Fibroblast of lung (primary cell): Measurements from ENCODE around the gene KLHL21. TPM values are rescaled to one million over a fixed set of nuclear protein-coding genes. Genes with fewer than 3 reads are reported as not detected.
A peak's percentile ranks its signal among the peaks of the same experiment; 100 is the strongest.

Experiments used
- DNase-seq, 2 donors: peaks; one replicate each; pipeline versions ENCODE4 v3.0.0 to v3.0.0-alpha.2; 2010; ENCODE audit warnings: low read depth in 2 of 2
- H2AFZ ChIP-seq: 2 replicates; pipeline ENCODE4 v1.5.1; 2012; ENCODE audit warnings: low read length, control low read depth, inconsistent platforms
- H3K27ac ChIP-seq: 2 replicates; pipeline ENCODE4 v1.5.1; 2011; ENCODE audit warnings: low read length, control low read depth; ENCODE audit not compliant: insufficient read depth
- H3K27me3 ChIP-seq: 2 replicates; pipeline ENCODE4 v1.5.1; 2011; ENCODE audit warnings: mild to moderate bottlenecking, low read length; ENCODE audit not compliant: control insufficient read depth, insufficient read depth
- H3K36me3 ChIP-seq: 2 replicates; pipeline ENCODE4 v1.5.1; 2011; ENCODE audit warnings: low read length; ENCODE audit not compliant: control insufficient read depth, insufficient read depth
- H3K4me1 ChIP-seq: 2 replicates; pipeline ENCODE4 v1.5.1; 2011; ENCODE audit warnings: low read length; ENCODE audit not compliant: control insufficient read depth, insufficient read depth; ENCODE audit errors: extremely low read depth
- H3K4me2 ChIP-seq: 2 replicates; pipeline ENCODE4 v1.5.1; 2011; ENCODE audit warnings: low read length, control low read depth; ENCODE audit not compliant: insufficient read depth; ENCODE audit errors: extremely low read depth
- H3K4me3 ChIP-seq, 4 experiments: fragments of 200-600 bp in 1 of 4; sonication (generic) in 1 of 4; replicated peaks in 1 of 4; 2 replicates each; pipeline ENCODE4 v1.5.1; 2011 to 2016; ENCODE audit warnings: low read length in 4 of 4, low read depth in 3 of 4, mild to moderate bottlenecking in 3 of 4, control low read depth in 2 of 4, inconsistent platforms in 1 of 4, mixed read lengths in 1 of 4; ENCODE audit not compliant: insufficient read depth in 1 of 4; ENCODE audit errors: control extremely low read depth in 1 of 4
- H3K79me2 ChIP-seq: 2 replicates; pipeline ENCODE4 v1.5.1; 2012; ENCODE audit warnings: mild to moderate bottlenecking, low read length, inconsistent platforms; ENCODE audit not compliant: control insufficient read depth, insufficient read depth
- H3K9ac ChIP-seq: 2 replicates; pipeline ENCODE4 v1.5.1; 2011; ENCODE audit warnings: mild to moderate bottlenecking, low read length, control low read depth; ENCODE audit not compliant: insufficient read depth
- H3K9me3 ChIP-seq: 2 replicates; pipeline ENCODE4 v1.5.1; 2012; ENCODE audit warnings: low read depth, low read length; ENCODE audit not compliant: control insufficient read depth, insufficient read depth
- H4K20me1 ChIP-seq: 2 replicates; pipeline ENCODE4 v1.5.1; 2011; ENCODE audit warnings: low read length; ENCODE audit not compliant: control insufficient read depth, insufficient read depth; ENCODE audit errors: extremely low read depth
- EZH2 ChIP-seq: IDR thresholded peaks from 2 replicates; pipeline ENCODE4 v1.5.1; 2012; ENCODE audit warnings: low read length, control low read depth, mild to moderate bottlenecking; ENCODE audit errors: missing control alignments
- polyA plus RNA-seq, 2 donors: library from polyadenylated mRNA; depleted of rRNA in 1 of 2; stranded (reverse) in 1 of 2; unstranded in 1 of 2; fragments of >200 nt; gene quantifications; 2 replicates each; pipeline ENCODE4 v1.2.1, GENCODE V29; 2011 to 2012; ENCODE audit warnings: missing spikeins in 1 of 2
- total RNA-seq: library from RNA; depleted of rRNA; stranded (reverse); fragments of >200 nt; gene quantifications from 2 replicates; pipeline ENCODE4 v1.2.1, GENCODE V29; 2014
- TF ChIP-seq, protein P1 (sequence below), 2 donors: IDR thresholded peaks in 1 of 2; conservative IDR thresholded peaks in 1 of 2; 1 replicate in 1 of 2; 2 replicates in 1 of 2; pipeline ENCODE4 v1.5.1; 2011 to 2012; ENCODE audit warnings: low read length in 2 of 2, control low read depth in 1 of 2, inconsistent platforms in 1 of 2, low read depth in 1 of 2, mild to moderate bottlenecking in 1 of 2

KLHL21 gene
- total and polyA plus RNA-seq, 2 donors (not counting 1 experiment from before 2014, with no cell fraction given) = 11.7 to 44.9 TPM

DNA sequence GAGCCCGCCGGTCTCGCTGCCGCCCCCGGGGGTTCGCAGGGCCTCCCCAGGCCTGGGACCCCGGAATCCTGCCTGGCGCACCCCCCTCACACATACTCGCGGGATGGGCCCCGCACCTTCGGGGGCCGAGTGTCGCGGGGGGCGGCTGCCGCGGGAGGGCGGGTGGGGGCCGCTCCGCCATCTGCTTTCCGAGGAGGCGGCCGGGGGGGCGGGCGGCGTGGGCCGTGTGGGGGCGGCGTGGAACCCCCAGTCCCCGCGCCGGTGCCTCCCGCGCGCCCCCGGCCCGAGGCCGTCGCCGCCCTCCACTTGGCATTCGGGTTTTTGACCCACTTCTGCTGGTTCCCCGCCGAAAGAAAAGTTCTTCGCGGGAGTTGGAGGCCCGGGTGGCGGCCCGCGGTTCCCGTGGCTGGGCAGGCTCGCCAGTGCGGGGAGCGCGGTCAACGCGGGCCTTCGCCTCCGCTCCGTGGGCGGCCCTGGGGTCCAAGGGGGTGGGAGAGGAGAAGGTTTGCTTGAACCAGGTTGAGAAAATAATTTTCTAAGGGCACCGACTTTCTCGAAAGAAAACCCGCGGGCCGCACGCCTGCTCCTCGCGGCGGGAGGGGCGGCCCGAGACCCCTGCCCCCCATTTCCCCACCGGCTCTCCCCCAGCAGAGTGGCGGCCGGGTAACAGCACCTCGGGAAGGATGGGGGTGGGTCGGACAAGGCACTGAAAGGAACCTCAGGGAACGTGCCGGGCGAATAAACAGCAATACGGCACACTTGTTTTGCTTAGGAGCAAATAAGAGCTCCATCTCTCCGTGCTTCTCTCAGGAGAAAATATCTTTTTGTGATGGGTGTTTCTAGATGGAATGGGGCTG, 12.5 kb upstream of the KLHL21 start:
- Histone ChIP-seq H3K4me2 (peak overlapping the region; percentile 89), H3K27ac (peak overlapping the region; percentile 10), H3K27me3 (no peaks in the 10 kb centered on the region), H3K4me1 (peaks cover 3% of the 10 kb centered on the region), H4K20me1 (no peaks in the 10 kb centered on the region), H3K79me2 (peaks cover 45% of the 10 kb centered on the region), H3K9me3 (no peaks in the 10 kb centered on the region), H3K9ac (peak overlapping the region; percentile 65), H2AFZ (no peak overlapping the region), H3K4me3 (peak overlapping the region; percentile 53 to 78 (median 66)), H3K36me3 (peaks cover 2% of the 10 kb centered on the region)
- DNase-seq = no peak
- TF ChIP-seq, protein P1, sequence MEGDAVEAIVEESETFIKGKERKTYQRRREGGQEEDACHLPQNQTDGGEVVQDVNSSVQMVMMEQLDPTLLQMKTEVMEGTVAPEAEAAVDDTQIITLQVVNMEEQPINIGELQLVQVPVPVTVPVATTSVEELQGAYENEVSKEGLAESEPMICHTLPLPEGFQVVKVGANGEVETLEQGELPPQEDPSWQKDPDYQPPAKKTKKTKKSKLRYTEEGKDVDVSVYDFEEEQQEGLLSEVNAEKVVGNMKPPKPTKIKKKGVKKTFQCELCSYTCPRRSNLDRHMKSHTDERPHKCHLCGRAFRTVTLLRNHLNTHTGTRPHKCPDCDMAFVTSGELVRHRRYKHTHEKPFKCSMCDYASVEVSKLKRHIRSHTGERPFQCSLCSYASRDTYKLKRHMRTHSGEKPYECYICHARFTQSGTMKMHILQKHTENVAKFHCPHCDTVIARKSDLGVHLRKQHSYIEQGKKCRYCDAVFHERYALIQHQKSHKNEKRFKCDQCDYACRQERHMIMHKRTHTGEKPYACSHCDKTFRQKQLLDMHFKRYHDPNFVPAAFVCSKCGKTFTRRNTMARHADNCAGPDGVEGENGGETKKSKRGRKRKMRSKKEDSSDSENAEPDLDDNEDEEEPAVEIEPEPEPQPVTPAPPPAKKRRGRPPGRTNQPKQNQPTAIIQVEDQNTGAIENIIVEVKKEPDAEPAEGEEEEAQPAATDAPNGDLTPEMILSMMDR (conservative IDR thresholded peaks at IDR 0.05 in 1 of 2, IDR thresholded peaks at IDR 0.05 in 1 of 2; ENCODE audit: low read depth in 1 of 2, low read length in 2 of 2) = no peak
- TF ChIP-seq EZH2 = no peak

DNA sequence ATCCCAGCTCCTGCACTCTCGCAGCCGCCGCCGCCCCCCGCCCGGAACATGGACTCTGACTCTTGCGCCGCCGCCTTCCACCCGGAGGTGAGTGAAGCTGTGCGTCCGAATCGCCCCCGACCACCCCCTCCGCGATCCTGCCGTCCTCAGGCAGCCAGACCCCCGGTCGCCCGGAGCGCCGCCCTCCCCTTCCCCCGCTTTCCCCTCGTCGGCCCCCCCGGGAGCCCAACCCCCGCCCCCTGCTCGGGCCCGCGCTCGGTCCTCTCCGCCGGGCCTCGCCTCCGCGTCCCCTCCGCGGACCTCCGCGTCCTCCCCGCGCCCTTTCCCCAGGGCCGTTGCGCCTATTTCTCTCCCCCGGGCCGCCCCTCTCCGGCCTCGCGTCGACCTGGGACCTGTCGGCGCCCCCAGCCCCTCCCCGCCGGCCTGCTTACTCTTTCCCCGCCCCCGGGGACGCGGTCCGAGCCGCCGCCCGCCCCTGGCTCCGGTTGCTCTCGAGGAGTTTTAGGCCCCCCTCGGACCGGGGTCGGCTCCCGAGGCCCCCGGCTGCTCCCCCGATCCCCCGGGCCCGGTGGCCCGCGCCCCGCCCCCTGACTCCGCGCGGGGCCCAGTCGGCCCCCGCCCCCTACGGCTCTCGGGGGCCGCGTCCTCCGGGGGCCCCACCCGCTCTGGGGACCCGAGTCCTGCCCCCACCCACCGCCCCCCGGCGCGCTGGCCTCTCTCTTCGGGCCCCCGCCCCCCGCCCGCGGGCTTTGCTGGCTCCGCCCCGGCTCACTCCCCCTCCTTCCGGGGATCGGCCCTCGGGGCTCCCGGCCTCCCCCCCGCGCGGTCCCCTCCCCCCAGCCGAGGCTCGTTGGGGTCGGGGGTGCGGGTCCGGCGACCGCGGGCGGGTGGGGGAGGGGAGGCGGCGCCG, 11.6 kb upstream of the KLHL21 start:
- Histone ChIP-seq H3K9ac (peak overlapping the region; percentile 76), H4K20me1 (no peaks in the 10 kb centered on the region), H3K4me3 (peak overlapping the region; percentile 38 to 73 (median 58)), H3K4me2 (no peak overlapping the region), H2AFZ (no peak overlapping the region), H3K36me3 (no peaks in the 10 kb centered on the region), H3K27me3 (no peaks in the 10 kb centered on the region), H3K27ac (peak overlapping the region; percentile 63), H3K9me3 (no peaks in the 10 kb centered on the region), H3K4me1 (peaks cover 3% of the 10 kb centered on the region), H3K79me2 (peaks cover 41% of the 10 kb centered on the region)
- DNase-seq = peak in 1 of 2 donors; percentile 27
- TF ChIP-seq, protein P1 (conservative IDR thresholded peaks at IDR 0.05 in 1 of 2, IDR thresholded peaks at IDR 0.05 in 1 of 2; ENCODE audit: low read depth in 1 of 2, low read length in 2 of 2) = no peak
- TF ChIP-seq EZH2 = no peak
